GM13976 (cell line): ENCODE measurements around the gene LSG1.
A peak's percentile ranks its signal among the peaks of the same experiment; 100 is the strongest.

Experiments
- DNase-seq: peaks from one replicate; pipeline ENCODE4 v3.0.0; 2012; ENCODE audit warnings: low spot score
- CTCF ChIP-seq: IDR thresholded peaks from 2 replicates; pipeline ENCODE4 v1.5.1; 2012; ENCODE audit warnings: borderline replicate concordance, mild to moderate bottlenecking; ENCODE audit not compliant: insufficient read depth; ENCODE audit errors: extremely low read depth, missing control alignments, control extremely low read depth
- in situ Hi-C: fragments of 300-500 bp; cut with MboI; formaldehyde crosslinking; loops from one replicate; pipeline ENCODE4 v1.12.0; 2022; ENCODE audit warnings: low sequenced_read_pairs, mixed read lengths, inconsistent platforms; ENCODE audit not compliant: unreplicated experiment

Gene LSG1

GRCh38 chr3:194675680-194676079, 3.7 kb upstream of the LSG1 start:
- TF ChIP-seq CTCF = no peak
- in situ Hi-C loops = loop anchor here (25.0 kb wide), 1 partner anchor 862 kb away; the partner anchor contains the start of gene PPP1R2
- DNase-seq = no peak

GRCh38 chr3:194675081-194675640, 3.2 kb upstream of the LSG1 start:
- no peak for TF ChIP-seq CTCF
- no peak for DNase-seq
- in situ Hi-C loops = loop anchor here (25.0 kb wide), 1 partner anchor 862 kb away; the partner anchor contains the start of gene PPP1R2

- no peak for DNase-seq
- no peak for TF ChIP-seq CTCF
- in situ Hi-C loops = no loop called here
Observed at GRCh38 chr3:194673761-194674160, 1.8 kb upstream of the LSG1 start.

DNA sequence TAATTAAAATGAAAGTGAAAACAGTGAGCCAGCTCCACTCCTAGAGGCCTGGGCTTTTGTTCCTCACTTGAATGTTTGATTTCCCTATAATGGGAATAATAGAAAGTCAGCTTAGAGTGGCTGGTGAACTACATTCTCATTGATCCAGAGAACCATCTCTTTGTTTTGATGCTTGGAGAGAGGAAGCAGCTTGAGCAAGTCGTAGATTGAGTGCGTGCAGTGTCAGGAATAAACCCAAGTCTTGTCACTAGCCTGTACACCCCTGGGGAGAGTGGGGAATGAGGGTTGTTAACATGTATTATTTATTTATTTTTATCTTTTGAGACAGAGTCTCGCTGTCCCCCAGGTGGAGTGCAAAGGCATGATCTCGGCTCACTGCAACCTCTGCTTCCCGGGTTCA, 885 bp upstream of the LSG1 start:
- in situ Hi-C loops = no loop called here
- TF ChIP-seq CTCF = no peak
- DNase-seq = no peak

GRCh38 chr3:194671511-194671899, 486 bp downstream of the LSG1 start:
- in situ Hi-C loops = no loop called here
- DNase-seq = peak; percentile 58
- TF ChIP-seq CTCF = peak; percentile 51

DNA sequence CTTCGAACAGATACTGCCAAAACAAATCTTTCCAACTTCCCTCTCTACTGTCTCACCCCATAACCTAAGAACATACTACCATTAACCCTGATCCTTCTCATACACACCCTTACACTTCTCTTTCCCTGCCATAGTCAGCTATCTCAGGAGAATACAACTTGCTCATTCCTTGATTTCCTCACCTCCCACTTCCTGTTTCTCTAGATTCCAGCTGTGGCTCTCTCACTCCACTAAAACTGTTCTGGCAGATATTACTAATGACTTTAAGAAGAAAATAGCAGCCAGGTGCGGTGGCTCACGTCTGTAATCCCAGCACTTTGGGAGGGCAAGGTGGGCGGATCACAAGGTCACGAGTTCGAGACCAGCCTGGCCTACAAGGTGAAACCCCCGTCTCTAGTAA, 4.6 kb downstream of the LSG1 start:
- DNase-seq = no peak
- in situ Hi-C loops = no loop called here
- no peak for TF ChIP-seq CTCF
